HepG2 (cell line): Measurements from ENCODE around the gene P3H4. TPM values are rescaled to one million over a fixed set of nuclear protein-coding genes. Genes with fewer than 3 reads are reported as not detected.

Source experiments
- ARID2 ChIP-seq: sonication (generic); formaldehyde crosslinking; IDR thresholded peaks from 2 replicates; pipeline ENCODE4 v1.8.1; 2022; ENCODE audit warnings: mild to moderate bottlenecking, missing genetic modification reagents, borderline replicate concordance
- DR1 ChIP-seq: sonication (generic); formaldehyde crosslinking; IDR thresholded peaks from 2 replicates; pipeline ENCODE4 v1.8.0; 2021; ENCODE audit warnings: mild to moderate bottlenecking, missing genetic modification reagents, inconsistent platforms
- GTF3A ChIP-seq: sonication (generic); formaldehyde crosslinking; conservative IDR thresholded peaks from 2 replicates; pipeline ENCODE4 v1.4.0; 2020; ENCODE audit warnings: mild to moderate bottlenecking, missing genetic modification reagents
- HNRNPK ChIP-seq: fragments of 200-400 bp; formaldehyde crosslinking; IDR thresholded peaks from 2 replicates; pipeline ENCODE4 v1.6.1; 2018; ENCODE audit warnings: low read length, low read depth, moderate library complexity, mild to moderate bottlenecking; ENCODE audit not compliant: poor library complexity, severe bottlenecking
- LBX2 ChIP-seq: sonication (generic); formaldehyde crosslinking; IDR thresholded peaks from 2 replicates; pipeline ENCODE4 v1.5.0; 2020; ENCODE audit warnings: missing genetic modification reagents, mild to moderate bottlenecking, borderline replicate concordance
- RFX3 ChIP-seq: IDR thresholded peaks from 2 replicates; pipeline ENCODE4 v1.6.1; 2016; ENCODE audit warnings: missing biosample characterization, missing genetic modification reagents
- STAT5B ChIP-seq: sonication (generic); formaldehyde crosslinking; IDR thresholded peaks from 2 replicates; pipeline ENCODE4 v1.4.0; 2020; ENCODE audit warnings: missing genetic modification reagents
- TAF1 ChIP-seq: sonication (generic); formaldehyde crosslinking; IDR thresholded peaks from 2 replicates; pipeline ENCODE4 v1.4.0; 2020; ENCODE audit warnings: missing genetic modification reagents
- TERF1 ChIP-seq: sonication (generic); formaldehyde crosslinking; IDR thresholded peaks from 2 replicates; pipeline ENCODE4 v1.8.0; 2022; ENCODE audit warnings: mild to moderate bottlenecking, missing genetic modification reagents, moderate library complexity
- THAP9 ChIP-seq: sonication (generic); formaldehyde crosslinking; IDR thresholded peaks from 2 replicates; pipeline ENCODE4; 2020; ENCODE audit warnings: missing genetic modification reagents, mild to moderate bottlenecking, borderline replicate concordance
- XBP1 ChIP-seq: sonication (generic); formaldehyde crosslinking; IDR thresholded peaks from 2 replicates; pipeline ENCODE4 v1.5.0; 2020; ENCODE audit warnings: missing genetic modification reagents
- YY1 ChIP-seq: IDR thresholded peaks from 2 replicates; pipeline ENCODE4 v1.6.1; 2011; ENCODE audit warnings: low read length, low read depth, moderate library complexity, mild to moderate bottlenecking; ENCODE audit not compliant: insufficient read depth, insufficient replicate concordance
- ZGPAT ChIP-seq: IDR thresholded peaks from 2 replicates; pipeline ENCODE4 v1.6.1; 2016; ENCODE audit warnings: mild to moderate bottlenecking
- ZMAT5 ChIP-seq: sonication (generic); formaldehyde crosslinking; IDR thresholded peaks from 2 replicates; pipeline ENCODE4 v1.5.0; 2020; ENCODE audit warnings: mild to moderate bottlenecking, low read depth, missing genetic modification reagents, borderline replicate concordance
- ZNF124 ChIP-seq: sonication (generic); formaldehyde crosslinking; IDR thresholded peaks from 2 replicates; pipeline ENCODE4 v1.4.0; 2020; ENCODE audit warnings: missing genetic modification reagents
- ZNF251 ChIP-seq: sonication (generic); formaldehyde crosslinking; IDR thresholded peaks from 2 replicates; pipeline ENCODE4 v1.9.0; 2021; ENCODE audit warnings: mild to moderate bottlenecking, missing genetic modification reagents
- ZNF468 ChIP-seq: sonication (generic); formaldehyde crosslinking; IDR thresholded peaks from 2 replicates; pipeline ENCODE4 v1.8.0; 2022; ENCODE audit warnings: mild to moderate bottlenecking, moderate library complexity, missing genetic modification reagents
- ZNF703 ChIP-seq: sonication (generic); formaldehyde crosslinking; IDR thresholded peaks from 2 replicates; pipeline ENCODE4 v1.5.1; 2020; ENCODE audit warnings: missing genetic modification reagents, mild to moderate bottlenecking, moderate library complexity, borderline replicate concordance
- ZNF710 ChIP-seq: sonication (generic); formaldehyde crosslinking; IDR thresholded peaks from 2 replicates; pipeline ENCODE4 v1.5.0; 2020; ENCODE audit warnings: mild to moderate bottlenecking, missing genetic modification reagents, borderline replicate concordance
- polyA plus RNA-seq, 8 experiments: library from polyadenylated mRNA; depleted of rRNA in 3 of 8; stranded (reverse) in 7 of 8; unstranded in 1 of 8; fragments of >200 nt; fragmentation: Illumina TruSeq in 4 of 8; extraction: Trizol in 4 of 8; gene quantifications; 2 replicates each; pipeline versions ENCODE4 v1.2.1 to v1.2.3, GENCODE V29; 2011 to 2016; ENCODE audit warnings: low read depth in 4 of 8, missing spikeins in 1 of 8, mixed read lengths in 1 of 8; ENCODE audit not compliant: insufficient read depth in 1 of 8
- total RNA-seq, 5 experiments: library from RNA; depleted of rRNA; stranded (reverse); fragments of >200 nt; fragmentation: Illumina TruSeq; extraction: Trizol; gene quantifications; 2 replicates each; pipeline ENCODE4 v1.2.3, GENCODE V29; 2016; ENCODE audit warnings: low read depth in 1 of 5

Gene P3H4
- total and polyA plus RNA-seq, 2 of the 13 experiments (the other 11 are each of a cell fraction or from before 2014, with no cell fraction given): 37.1 to 50.6 TPM

- TF ChIP-seq THAP9 (CRISPR knock-in tag) (no peak; the same call in 1 of the 2 replicates), TERF1 (CRISPR knock-in tag) (no peak), ZNF251 (no peak), GTF3A (CRISPR knock-in tag) (0 out of 2 replicates have a peak, but pooled peaks have one; percentile 26), STAT5B (CRISPR knock-in tag) (no peak), ZNF468 (CRISPR knock-in tag) (no peak), ZNF703 (CRISPR knock-in tag) (no peak), YY1 (peak; percentile 41), XBP1 (CRISPR knock-in tag) (no peak), HNRNPK (no peak), ZNF124 (0 out of 2 replicates have a peak, but pooled peaks have one; percentile 62), ZGPAT (CRISPR knock-in tag) (peak; percentile 71), LBX2 (CRISPR knock-in tag) (no peak; the same call in 1 of the 2 replicates), TAF1 (CRISPR knock-in tag) (peak; percentile 28; the same call in 1 of the 2 replicates), ZMAT5 (no peak), RFX3 (no peak), DR1 (CRISPR knock-in tag) (peak; percentile 64; the same call in 1 of the 2 replicates), ARID2 (CRISPR knock-in tag) (no peak), ZNF710 (CRISPR knock-in tag) (peak; percentile 85)
Observed at GRCh38 chr17:41777574-41778188, 34.1 kb downstream of the P3H4 start (continued).
